HG03159 (cell line): ENCODE data around the gene FUOM.
"Not testable (repeated sequence)": the region's sequence is repeated elsewhere in the genome, so short reads cannot be mapped to it uniquely, and the experiment has no call there.

Experiments
- ATAC-seq: cut with Tn5 transposase; IDR thresholded peaks from one replicate; pipeline ENCODE4 v1.9.1; 2021; ENCODE audit warnings: mild to moderate bottlenecking, moderate library complexity; ENCODE audit not compliant: unreplicated experiment

Gene FUOM

GRCh38 chr10:133335246-133336117 is 22.3 kb downstream of the FUOM start:
- ATAC-seq, result no peak

GRCh38 chr10:133334503-133335245 is 23.1 kb downstream of the FUOM start:
- no peak for ATAC-seq

- no peak for ATAC-seq
Measured at GRCh38 chr10:133332936-133333699, 24.7 kb downstream of the FUOM start.

DNA sequence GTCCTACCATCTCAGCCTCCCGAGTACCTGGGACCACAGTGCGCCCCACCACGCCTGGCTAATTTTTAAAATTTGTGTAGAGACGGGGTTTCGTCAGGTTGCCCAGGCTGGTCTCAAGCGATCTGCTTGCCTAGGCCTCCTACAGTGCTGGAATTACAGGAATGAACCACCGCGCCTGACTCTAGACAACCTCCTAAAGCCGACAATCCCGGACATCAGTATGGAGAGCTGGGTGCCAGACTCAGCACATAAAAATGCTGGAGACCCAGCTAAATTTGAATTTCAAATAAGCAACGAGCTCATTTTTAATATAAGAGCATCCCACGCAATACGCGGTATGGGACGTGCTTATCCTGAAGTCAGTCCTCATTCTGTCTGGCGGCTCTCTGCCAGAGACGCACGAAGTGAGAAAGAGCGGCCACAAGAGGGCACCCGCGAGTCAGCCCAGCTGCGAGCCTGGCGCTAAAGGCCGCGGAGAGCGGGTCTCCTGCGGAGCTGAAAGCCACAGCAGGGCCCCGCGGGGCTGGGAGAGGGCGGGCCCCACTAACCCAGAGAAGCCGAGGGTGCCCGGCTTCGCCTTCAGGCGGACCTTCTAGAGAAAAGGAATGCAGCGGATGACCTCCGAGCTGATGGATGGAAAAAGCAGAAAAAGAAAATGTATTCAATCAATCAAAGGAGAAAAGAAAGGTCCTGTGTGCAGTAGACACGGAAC is 28.2 kb downstream of the FUOM start:
- peak; percentile 79 for ATAC-seq

GRCh38 chr10:133328358-133329343 is 29.2 kb downstream of the FUOM start:
- ATAC-seq, result no peak

DNA sequence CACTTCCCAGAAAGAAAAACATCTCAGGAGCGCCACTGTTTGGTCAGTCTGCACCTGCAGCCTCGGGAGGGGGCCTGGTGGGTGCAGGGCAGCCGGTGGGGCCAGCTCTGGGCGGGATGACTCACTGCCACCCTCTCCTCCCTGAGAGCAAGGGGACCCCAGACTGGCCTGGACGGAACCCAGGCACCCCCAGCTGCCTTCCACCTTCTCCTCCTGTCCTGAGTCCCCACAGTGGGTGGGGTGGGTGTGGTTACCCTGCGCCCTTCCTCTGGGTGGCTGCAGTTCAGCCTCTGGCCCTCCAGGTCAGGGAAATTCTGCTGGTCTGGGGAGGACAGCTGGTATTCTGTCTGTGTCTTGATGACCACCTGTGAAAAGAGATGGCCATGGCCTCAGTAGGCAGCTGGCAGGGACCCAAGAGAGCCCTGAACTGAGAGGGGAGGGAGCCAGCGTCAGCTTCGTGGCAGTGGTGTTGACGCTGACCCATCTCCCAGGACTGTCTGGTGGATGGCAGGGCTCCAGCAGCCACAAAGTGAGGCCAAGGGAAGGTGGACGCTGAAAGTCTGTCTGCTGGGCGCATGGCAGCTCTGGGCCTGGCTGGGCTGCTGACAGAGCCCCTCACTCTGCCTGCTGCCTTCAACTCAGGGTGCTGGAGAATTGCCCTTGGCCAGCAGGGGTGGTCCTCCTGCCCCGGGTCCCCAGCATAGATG is 30.0 kb downstream of the FUOM start:
- ATAC-seq, result no peak

DNA sequence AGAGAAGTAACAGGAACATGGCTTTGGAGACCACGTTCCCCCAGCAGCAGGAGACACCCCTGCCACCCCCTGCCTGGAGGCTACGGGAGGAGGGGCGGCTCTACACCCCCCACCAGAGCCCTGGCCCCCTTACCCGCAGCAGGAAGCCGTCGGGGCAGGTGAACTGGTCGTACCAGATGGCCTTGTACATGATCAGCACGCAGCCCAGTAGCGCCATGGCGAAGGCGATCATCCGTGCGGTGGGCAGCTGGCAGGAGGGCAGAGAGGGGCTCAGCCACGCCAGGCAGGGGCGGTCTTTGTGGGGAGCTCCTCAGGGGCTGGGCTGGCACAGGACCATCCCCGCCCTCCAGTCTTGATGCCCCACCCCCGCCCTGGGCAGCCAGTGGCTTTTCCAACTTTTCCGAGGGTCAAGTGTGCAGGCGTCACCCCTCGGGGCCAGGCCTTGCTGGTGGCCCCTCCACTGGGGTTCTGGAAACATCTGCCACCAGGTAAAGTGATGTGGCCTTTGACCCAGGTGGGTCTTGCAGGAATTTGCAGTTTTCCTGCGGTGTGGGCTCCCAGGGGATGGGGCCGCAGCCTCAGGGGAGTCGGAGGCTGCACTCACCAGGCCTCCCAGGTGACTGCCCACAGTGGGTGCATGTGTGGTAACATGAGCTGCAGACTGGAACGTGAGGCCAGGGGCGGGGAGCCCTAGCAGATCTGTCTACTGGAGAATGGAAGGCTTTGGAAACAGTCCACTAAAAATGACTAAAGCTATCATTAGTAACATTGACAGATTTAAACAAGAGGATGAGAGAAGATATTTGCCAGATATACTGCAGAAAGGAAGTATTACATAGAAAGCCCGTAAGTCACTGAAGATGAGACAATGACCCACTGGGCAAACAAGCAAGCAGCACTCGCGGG is 30.8 kb downstream of the FUOM start:
- no peak for ATAC-seq

DNA sequence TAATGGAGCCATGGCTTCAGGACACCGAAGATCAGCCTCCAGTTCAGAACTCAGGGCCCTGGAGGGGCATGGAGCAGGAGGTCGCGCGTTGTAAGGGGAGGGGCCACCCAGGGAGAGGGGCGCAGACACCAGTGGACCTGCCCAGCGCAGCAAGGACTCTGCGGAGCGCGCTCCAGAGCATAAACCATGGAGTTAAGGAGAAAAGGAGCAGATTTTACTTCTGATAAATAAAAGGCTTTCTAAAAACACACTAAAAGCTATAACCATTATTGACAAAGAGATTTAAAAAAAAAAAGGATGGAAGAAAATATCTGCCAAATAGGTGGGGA is 31.6 kb downstream of the FUOM start:
- ATAC-seq, result no peak

DNA sequence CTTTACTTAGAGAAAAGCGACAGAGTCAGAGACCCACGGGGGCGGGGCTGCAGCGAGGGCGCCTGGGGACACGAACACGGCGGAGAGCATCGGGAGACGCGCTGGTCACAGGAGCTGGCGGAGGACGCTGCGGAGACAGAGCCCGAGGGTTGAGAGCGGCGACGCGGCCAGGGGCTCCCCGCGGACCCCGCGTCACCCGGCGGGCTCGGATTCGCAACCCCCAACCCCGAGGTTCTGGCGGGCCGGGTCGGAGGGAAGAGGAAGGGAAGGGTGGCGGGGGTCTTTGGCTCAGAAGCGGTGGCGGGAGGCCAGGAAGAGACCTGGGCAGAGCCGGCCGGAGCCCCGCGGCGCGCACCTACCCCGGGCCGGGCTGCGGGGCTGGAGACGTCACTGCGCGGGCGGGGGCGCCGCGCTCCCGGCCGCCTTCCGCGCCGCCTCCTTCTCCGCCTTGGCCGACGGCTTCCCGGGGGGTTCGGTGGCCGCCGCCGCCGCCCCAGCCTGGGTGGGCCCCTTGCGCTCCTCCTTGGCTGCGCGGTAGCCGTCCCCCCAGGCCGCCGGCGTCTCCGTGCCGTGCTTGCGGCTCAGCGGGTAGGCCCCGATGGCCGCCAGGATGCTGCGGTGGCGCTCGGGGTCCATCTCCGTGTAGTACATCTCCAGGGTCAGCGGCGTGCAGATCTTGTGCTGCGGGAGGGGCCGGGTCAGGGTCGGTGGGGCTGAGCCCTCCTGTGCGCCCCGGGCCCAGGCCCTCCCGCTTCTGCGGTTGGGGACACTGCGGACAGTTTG is 32.2 kb downstream of the FUOM start:
- ATAC-seq, result no peak

DNA sequence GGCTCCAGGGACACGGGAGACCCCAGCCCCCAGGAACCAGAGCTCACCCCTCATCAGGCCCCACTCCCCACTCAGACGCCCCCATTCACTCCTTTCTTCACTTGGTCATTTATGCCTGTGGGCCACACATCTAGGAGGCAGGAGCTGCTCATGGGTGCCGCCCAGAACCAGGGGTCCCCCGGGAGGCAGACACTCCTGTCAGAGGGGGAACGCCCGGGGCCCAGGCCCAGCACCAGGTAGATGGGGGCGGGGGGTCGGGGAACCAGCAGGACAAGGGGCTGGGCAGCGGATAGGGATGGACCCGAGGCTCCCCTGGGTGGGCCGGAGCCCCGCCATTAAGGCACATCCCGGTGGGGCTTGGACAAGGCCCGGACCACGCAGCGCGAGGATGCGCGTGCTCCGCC is 33.0 kb downstream of the FUOM start:
- no peak for ATAC-seq

GRCh38 chr10:133324198-133324792 is 33.5 kb downstream of the FUOM start:
- peak; percentile 62 for ATAC-seq

DNA sequence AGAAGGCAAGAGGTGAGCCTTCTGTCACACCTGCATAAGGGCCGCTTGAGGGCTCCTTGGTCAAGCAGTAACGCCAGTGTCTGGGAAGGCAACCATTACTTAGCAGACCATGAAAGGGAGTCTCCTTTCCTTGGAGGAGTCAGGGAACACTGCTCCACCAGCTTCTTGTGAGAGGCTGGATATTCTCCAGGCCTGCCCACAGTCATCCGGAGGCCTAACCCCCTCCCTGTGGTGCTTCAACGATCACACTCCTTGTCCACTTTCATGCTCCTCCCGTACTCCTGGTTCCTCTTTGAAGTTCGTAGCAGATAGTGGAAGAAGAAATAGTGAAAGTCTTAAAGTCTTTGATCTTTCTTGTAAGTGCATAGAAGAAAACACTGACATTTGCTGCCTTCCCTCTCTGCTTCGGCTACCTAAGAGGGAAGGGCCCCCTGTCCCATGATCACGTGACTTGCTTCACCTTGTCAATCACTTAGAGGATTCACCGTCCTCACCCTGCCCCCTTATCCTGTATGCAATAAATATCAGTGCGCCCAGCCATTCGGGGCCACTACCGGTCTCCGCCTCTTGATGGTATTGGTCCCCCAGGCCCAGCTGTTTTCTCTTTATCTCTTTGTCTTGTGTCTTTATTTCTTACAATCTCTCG is 35.6 kb downstream of the FUOM start:
- not testable (repeated sequence) for ATAC-seq

DNA sequence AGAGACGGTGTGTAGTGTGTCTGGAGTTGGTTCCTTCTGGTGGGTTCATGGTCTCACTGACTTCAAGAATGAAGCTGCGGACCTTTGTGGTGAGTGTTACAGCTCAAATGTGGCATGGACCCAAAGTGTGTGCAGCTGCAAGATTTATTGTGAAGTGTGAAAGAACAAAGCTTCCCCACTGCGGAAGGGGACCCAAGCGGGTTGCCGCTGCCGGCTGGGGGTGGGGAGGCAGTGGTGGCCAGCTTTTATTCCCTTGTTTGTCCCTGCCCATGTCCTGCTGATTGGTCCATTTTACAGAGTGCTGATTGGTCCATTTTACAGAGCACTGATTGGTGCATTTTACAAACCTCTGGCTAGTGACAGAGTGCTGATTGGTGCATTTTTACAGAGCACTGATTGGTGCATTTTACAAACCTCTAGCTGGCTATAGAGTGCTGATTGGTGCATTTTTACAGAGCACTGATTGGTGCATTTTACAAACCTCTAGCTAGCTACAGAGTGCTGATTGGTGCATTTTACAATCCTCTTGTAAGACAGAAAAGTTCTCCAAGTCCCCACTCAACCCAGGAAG is 36.9 kb downstream of the FUOM start:
- ATAC-seq, result not testable (repeated sequence)

DNA sequence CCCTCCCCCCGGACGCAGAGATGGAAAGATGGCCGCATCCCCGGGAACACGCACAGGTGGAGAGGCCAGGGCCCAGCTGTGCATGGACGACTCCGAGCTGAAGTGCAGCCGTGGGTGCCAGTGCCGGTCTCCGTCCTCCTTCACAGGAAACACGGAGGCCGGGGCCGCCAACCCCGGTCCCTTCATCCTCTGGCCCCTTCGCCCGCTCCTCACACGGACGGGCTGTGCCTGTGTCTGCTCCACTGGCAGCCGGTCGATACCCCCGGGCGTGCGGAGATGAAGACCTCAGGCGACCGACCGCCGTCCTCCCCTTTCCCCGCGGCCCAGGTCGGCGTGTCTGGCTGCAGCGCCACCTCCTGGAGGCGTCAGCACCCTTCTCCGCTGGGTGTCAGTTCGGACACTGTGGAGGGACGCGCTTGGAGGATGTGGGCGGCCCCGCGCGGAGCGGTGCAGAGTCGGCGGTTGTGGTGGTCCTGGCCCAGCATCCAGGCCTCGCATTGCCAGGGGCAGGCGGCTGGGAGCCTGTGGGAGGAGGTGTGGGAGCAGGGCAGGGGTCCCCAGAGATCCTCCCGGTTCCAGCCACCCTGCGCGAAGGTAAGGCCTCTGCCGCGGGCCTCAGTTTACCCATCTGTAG is 39.2 kb downstream of the FUOM start:
- peak; percentile 88 for ATAC-seq

DNA sequence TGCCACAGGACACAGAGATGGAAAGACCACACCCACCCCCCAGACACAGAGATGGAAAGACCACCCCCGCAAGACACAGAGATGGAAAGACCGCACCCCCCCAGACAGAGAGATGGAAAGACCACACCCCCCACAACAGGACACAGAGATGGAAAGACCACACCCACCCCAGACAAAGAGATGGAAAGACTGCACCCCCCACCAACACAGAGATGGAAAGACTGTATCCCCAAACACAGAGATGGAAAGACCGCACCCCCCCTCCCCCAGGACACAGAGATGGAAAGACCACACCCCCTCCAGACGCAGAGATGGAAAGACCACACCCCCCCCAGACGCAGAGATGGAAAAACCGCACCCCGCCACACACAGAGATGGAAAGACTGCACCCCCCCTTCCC is 41.1 kb downstream of the FUOM start:
- no peak for ATAC-seq

GRCh38 chr10:133316266-133316665 is 41.6 kb downstream of the FUOM start:
- ATAC-seq, result no peak
